HepG2 (cell line): ENCODE results near the gene SALL2. TPM values are rescaled to one million over a fixed set of nuclear protein-coding genes. Genes with fewer than 3 reads are reported as not detected.

Experiments used
- ATAC-seq: fragments of 200-7000 bp; cut with Tn5 transposase; 3 replicates; pipeline ENCODE4 v1.9.1; 2020; ENCODE audit warnings: mild to moderate bottlenecking, moderate library complexity
- BruUV-seq: library from RNA; stranded (reverse); fragments of 400-500 nt; replicated peaks from 2 replicates; lab custom pipeline; 2021; lab: Mats Ljungman, UMichigan
- CTCF ChIA-PET: fragments of 300-600 bp; formaldehyde crosslinking; extraction: SDS; loops from one replicate; lab custom pipeline; 2021; ENCODE audit warnings: low total read pairs, inconsistent platforms, low intra/inter-chr PET ratio; lab: Yijun Ruan, JAX
- POLR2A ChIA-PET: fragments of 350-600 bp; sonication (Branson Sonifier 250); formaldehyde crosslinking; loops from one replicate; lab custom pipeline; 2020; ENCODE audit warnings: antibody characterized with exemption, inconsistent platforms; lab: Yijun Ruan, JAX
- DNase-seq: peaks from one replicate; pipeline ENCODE4 v3.0.0-alpha.2; 2015; ENCODE audit warnings: low spot score
- FAIRE-seq: peaks from 3 replicates; lab custom pipeline; 2011; peaks lifted over from hg19 to GRCh38; lab: Jason Lieb, UNC
- H2AFZ ChIP-seq: one replicate; pipeline ENCODE4 v1.6.1; 2011; ENCODE audit warnings: low read length, inconsistent platforms
- H3K27ac ChIP-seq: fragments of 300-600 bp; 3 replicates; pipeline ENCODE4 v1.8.0; 2011; ENCODE audit warnings: mixed run types, mild to moderate bottlenecking, mixed read lengths, low read length, inconsistent platforms; ENCODE audit not compliant: insufficient read depth; ENCODE audit errors: extremely low read length
- H3K27me3 ChIP-seq, 2 experiments: fragments of 200-600 bp in 1 of 2; 2 replicates in 1 of 2; 3 replicates in 1 of 2; pipeline versions ENCODE4 v1.6.0 to v1.8.0; 2011; ENCODE audit warnings: low read length in 2 of 2, mild to moderate bottlenecking in 2 of 2, moderate library complexity in 2 of 2, inconsistent platforms in 1 of 2; ENCODE audit not compliant: insufficient read depth in 2 of 2, control insufficient read depth in 1 of 2
- H3K36me3 ChIP-seq, 2 experiments: fragments of 200-600 bp in 1 of 2; replicated peaks in 1 of 2; 2 replicates in 1 of 2; 3 replicates in 1 of 2; pipeline versions ENCODE4 v1.5.1 to v1.8.0; 2011; ENCODE audit warnings: low read length in 2 of 2, inconsistent platforms in 1 of 2; ENCODE audit not compliant: insufficient read depth in 2 of 2, control insufficient read depth in 1 of 2
- H3K4me1 ChIP-seq: 2 replicates; pipeline ENCODE4 v1.5.1; 2012; ENCODE audit warnings: low read length, inconsistent platforms; ENCODE audit not compliant: insufficient read depth
- H3K4me2 ChIP-seq: 2 replicates; pipeline ENCODE4 v1.6.0; 2011; ENCODE audit warnings: low read depth, low read length, inconsistent platforms
- H3K4me3 ChIP-seq, 3 experiments: fragments of 200-600 bp in 1 of 3; sonication (generic), shearing (Covaris generic) in 1 of 3; replicated peaks in 1 of 3; 2 replicates each; pipeline ENCODE4 v1.5.1; 2011 to 2016; ENCODE audit warnings: low read length in 3 of 3, inconsistent platforms in 2 of 3, low read depth in 2 of 3, mild to moderate bottlenecking in 2 of 3, control low read depth in 1 of 3, mixed read lengths in 1 of 3; ENCODE audit not compliant: insufficient read depth in 1 of 3
- H3K79me2 ChIP-seq: one replicate; pipeline ENCODE4 v1.6.1; 2011; ENCODE audit warnings: low read length, inconsistent platforms; ENCODE audit not compliant: insufficient read depth
- H3K9ac ChIP-seq: 2 replicates; pipeline ENCODE4 v1.6.0; 2011; ENCODE audit warnings: mild to moderate bottlenecking, low read depth, low read length, inconsistent platforms; ENCODE audit not compliant: insufficient read depth
- H3K9me3 ChIP-seq: 2 replicates; pipeline ENCODE4 v1.5.1; 2012; ENCODE audit warnings: mild to moderate bottlenecking, low read length
- H4K20me1 ChIP-seq: 2 replicates; pipeline ENCODE4 v1.6.0; 2011; ENCODE audit warnings: inconsistent platforms, mild to moderate bottlenecking, low read length, moderate library complexity; ENCODE audit not compliant: insufficient read depth
- JUN ChIP-seq: sonication (generic); formaldehyde crosslinking; IDR thresholded peaks from 2 replicates; pipeline ENCODE4 v1.4.0; 2020; ENCODE audit warnings: mild to moderate bottlenecking, missing genetic modification reagents
- KLF15 ChIP-seq: sonication (generic); formaldehyde crosslinking; IDR thresholded peaks from 2 replicates; pipeline ENCODE4 v1.8.1; 2023; ENCODE audit warnings: borderline replicate concordance, mild to moderate bottlenecking, inconsistent platforms, missing genetic modification reagents, mixed read lengths
- PCBP2 ChIP-seq: fragments of 200-400 bp; formaldehyde crosslinking; optimal IDR thresholded peaks from 2 replicates; pipeline ENCODE3; 2018; ENCODE audit warnings: low read length, low read depth; ENCODE audit not compliant: poor library complexity, severe bottlenecking
- SMAD9 ChIP-seq: sonication (generic); formaldehyde crosslinking; IDR thresholded peaks from 2 replicates; pipeline ENCODE4 v1.5.1; 2020; ENCODE audit warnings: mild to moderate bottlenecking, missing genetic modification reagents
- ZNF333 ChIP-seq: sonication (generic); formaldehyde crosslinking; IDR thresholded peaks from 2 replicates; pipeline ENCODE4 v1.4.0; 2020; ENCODE audit warnings: mild to moderate bottlenecking, missing genetic modification reagents, borderline replicate concordance
- ZNF652 ChIP-seq: IDR thresholded peaks from 2 replicates; pipeline ENCODE4 v1.6.1; 2016; ENCODE audit warnings: low read depth, borderline replicate concordance
- WGBS: methylation state at CpG from one replicate; pipeline ENCODE4 v1.1.6; 2017; ENCODE audit warnings: low lambda C conversion rate; 5-methylcytosine and 5-hydroxymethylcytosine counted together
- in situ Hi-C: cut with HindIII; loops from 2 replicates; pipeline ENCODE4 v1.10.0; 2017; ENCODE audit warnings: low pct_unique_long_range_greater_than_20kb; ENCODE audit not compliant: extremely low pct_ligation_motif_present
- intact Hi-C: fragments of 100-400 bp; cut with micrococcal nuclease; formaldehyde crosslinking; loops from one replicate; pipeline ENCODE4 v1.10.0; 2022; ENCODE audit not compliant: unreplicated experiment
- polyA plus RNA-seq, 8 experiments: library from polyadenylated mRNA; depleted of rRNA in 3 of 8; stranded (reverse) in 7 of 8; unstranded in 1 of 8; fragments of >200 nt; fragmentation: Illumina TruSeq in 4 of 8; extraction: Trizol in 4 of 8; gene quantifications; 2 replicates each; pipeline versions ENCODE4 v1.2.1 to v1.2.3, GENCODE V29; 2011 to 2016; ENCODE audit warnings: low read depth in 4 of 8, missing spikeins in 1 of 8, mixed read lengths in 1 of 8; ENCODE audit not compliant: insufficient read depth in 1 of 8
- total RNA-seq, 5 experiments: library from RNA; depleted of rRNA; stranded (reverse); fragments of >200 nt; fragmentation: Illumina TruSeq; extraction: Trizol; gene quantifications; 2 replicates each; pipeline ENCODE4 v1.2.3, GENCODE V29; 2016; ENCODE audit warnings: low read depth in 1 of 5

The SALL2 gene
- total and polyA plus RNA-seq, 2 of the 13 experiments (the other 11 are each of a cell fraction or from before 2014, with no cell fraction given), result 4.9 to 5.8 TPM

GRCh38 chr14:21543963-21544362 lies 17.8 kb upstream of the SALL2 start:
- Histone ChIP-seq H3K4me2 (no peak overlapping the region), H3K79me2 (no peaks in the 10 kb centered on the region), H3K27ac (no peak overlapping the region), H3K4me1 (peaks cover 17% of the 10 kb centered on the region; the same call in 1 of the 2 replicates), H3K9me3 (no peaks in the 10 kb centered on the region), H2AFZ (no peak overlapping the region), H3K4me3 (no peak overlapping the region), H3K9ac (no peak overlapping the region), H3K27me3 (no peaks in the 10 kb centered on the region), H4K20me1 (no peaks in the 10 kb centered on the region), H3K36me3 (no peaks in the 10 kb centered on the region)
- 33% methylated on average over 5 of the region's 5 CpGs for WGBS
- ATAC-seq (no peak), FAIRE-seq (no peak), DNase-seq (no peak)
- BruUV-seq, result no TSS peak
- intact Hi-C loops, result no loop called here
- no peak for TF ChIP-seq KLF15 (CRISPR knock-in tag)
- TF ChIP-seq ZNF333 (CRISPR knock-in tag), result no peak
- peak; percentile 0 for TF ChIP-seq PCBP2
- no peak for TF ChIP-seq SMAD9 (CRISPR knock-in tag)
- peak; percentile 65; the same call in 1 of the 2 replicates for TF ChIP-seq ZNF652 (CRISPR knock-in tag)
- CTCF ChIA-PET, result no interaction called here
- POLR2A ChIA-PET, result no interaction called here
- in situ Hi-C loops, result no loop called here

GRCh38 chr14:21543521-21543960 lies 17.4 kb upstream of the SALL2 start:
- Histone ChIP-seq H3K4me1 (peaks cover 17% of the 10 kb centered on the region; the same call in 1 of the 2 replicates), H2AFZ (no peak overlapping the region), H3K36me3 (no peaks in the 10 kb centered on the region), H3K79me2 (no peaks in the 10 kb centered on the region), H3K27me3 (no peaks in the 10 kb centered on the region), H3K9ac (no peak overlapping the region), H4K20me1 (no peaks in the 10 kb centered on the region), H3K9me3 (no peaks in the 10 kb centered on the region), H3K27ac (no peak overlapping the region), H3K4me3 (no peak overlapping the region), H3K4me2 (no peak overlapping the region)
- CTCF ChIA-PET, result no interaction called here
- WGBS, result 46% methylated on average over 7 of the region's 7 CpGs
- POLR2A ChIA-PET, result no interaction called here
- BruUV-seq, result no TSS peak
- peak; percentile 74 for TF ChIP-seq PCBP2
- TF ChIP-seq JUN (CRISPR knock-in tag), result no peak
- DNase-seq, result no peak
- FAIRE-seq, result no peak
- in situ Hi-C loops, result no loop called here
- ATAC-seq, result no peak
- intact Hi-C loops, result no loop called here
